Heart left ventricle (tissue), 16 donors: Measurements from ENCODE around the gene SPOCK1. TPM values are rescaled to one million over a fixed set of nuclear protein-coding genes. Genes with fewer than 3 reads are reported as not detected.

ENCODE experiments used
- ATAC-seq, 4 donors: fragments of 200-7000 bp; cut with Tn5 transposase; one replicate each; pipeline ENCODE4 v1.9.1; 2020 to 2022; ENCODE audit warnings: moderate library complexity in 4 of 4, mild to moderate bottlenecking in 3 of 4, moderate number of reproducible peaks in 1 of 4
- DNase-seq, 5 donors: peaks; one replicate each; pipeline ENCODE4 v3.0.0-alpha.2; 2020
- H3K27ac ChIP-seq, 12 donors: fragments of 200-600 bp; sonication (generic) in 4 of 12; one replicate each; pipeline versions ENCODE4 v1.5.0 to v1.8.0; 2016 to 2022; ENCODE audit warnings: mild to moderate bottlenecking in 2 of 12
- H3K27me3 ChIP-seq, 9 donors: fragments of 200-600 bp; sonication (generic) in 2 of 9; one replicate each; pipeline versions ENCODE4 v1.5.1 to v1.8.0; 2016 to 2022; ENCODE audit warnings: mild to moderate bottlenecking in 3 of 9
- H3K36me3 ChIP-seq, 9 donors: fragments of 200-600 bp; sonication (generic) in 2 of 9; one replicate each; pipeline versions ENCODE4 v1.5.0 to v1.8.0; 2018 to 2022; ENCODE audit warnings: mild to moderate bottlenecking in 2 of 9
- H3K4me1 ChIP-seq, 12 donors: fragments of 200-600 bp; sonication (generic) in 4 of 12; one replicate each; pipeline versions ENCODE4 v1.5.0 to v1.8.0; 2016 to 2022; ENCODE audit warnings: mild to moderate bottlenecking in 3 of 12
- H3K4me3 ChIP-seq, 12 donors: fragments of 200-600 bp; sonication (generic) in 4 of 12; one replicate each; pipeline versions ENCODE4 v1.5.0 to v1.8.0; 2017 to 2022; ENCODE audit warnings: mild to moderate bottlenecking in 9 of 12, moderate library complexity in 4 of 12
- H3K9me3 ChIP-seq, 12 donors: fragments of 200-600 bp; sonication (generic) in 4 of 12; one replicate each; pipeline versions ENCODE4 v1.5.0 to v1.8.0; 2016 to 2022; ENCODE audit warnings: mild to moderate bottlenecking in 1 of 12
- POLR2A ChIP-seq, 2 donors: fragments of 450-650 bp; IDR thresholded peaks; one replicate each; pipeline ENCODE4 v1.6.1; 2017; ENCODE audit warnings: antibody characterized with exemption in 2 of 2, mild to moderate bottlenecking in 2 of 2, moderate library complexity in 2 of 2
- WGBS, 4 donors: extraction: QIAGEN DNeasy Blood & Tissue Kit in 2 of 4; methylation state at CpG; one replicate each; pipeline versions ENCODE4 v1.1.5 to v1.1.7; 2013 to 2018; 5-methylcytosine and 5-hydroxymethylcytosine counted together
- intact Hi-C, 10 donors: fragments of 100-400 bp; cut with DNase I; formaldehyde crosslinking; loops; one replicate each; pipeline versions ENCODE4 v1.11.1 to v1.14.2; 2022
- polyA plus RNA-seq, 2 donors: library from polyadenylated mRNA; stranded (reverse); fragments of 200-250 nt; gene quantifications; one replicate each; pipeline ENCODE4 v1.2.3, GENCODE V29; 2013
- total RNA-seq, 9 donors: library from RNA; depleted of rRNA in 2 of 9; stranded (reverse); fragments of >200 nt in 2 of 9; fragmentation: NEBNext Ultra II Directional in 3 of 9; extraction: Animal tissue kit (Norgen Biotek cat#: 25700) in 3 of 9; gene quantifications; one replicate each; pipeline versions ENCODE4 v1.1.0 to v1.2.4, GENCODE V29; 2016 to 2023
- TF ChIP-seq, protein P1 (sequence below), 12 donors: fragments of 200-600 bp; sonication (generic) in 4 of 12; IDR thresholded peaks; one replicate each; pipeline versions ENCODE4 v1.5.0 to v1.8.0; 2018 to 2022; ENCODE audit warnings: antibody characterized with exemption in 12 of 12, mild to moderate bottlenecking in 5 of 12
- donor health status: ischemic (EF 13 %, LVEDD 7.1; RV severe dilation, severe dysfunction).
- donor health status: healthy with polysubstance abuse.
- donor health status: DM: no; HTN: yes; CAD: no.
- donor health status: DM: no; HTN: no; CAD: no.
- donor health status: ischemic (EF 25% LVEDD 6.9; RV normal size, moderate dysfunction).
- donor health status: ischemic (EF 25% LVEDD 5.7; RV mildly dilated, moderate dysfunction).
- donor health status: healthy.
- donor health status: DM: yes; HTN: yes; CAD: no.
- donor health status: ischemic (EF 35%, LVEDD 5.7; RV mildly dilated, moderate dysfunction).
- donor health status: nonischemic (EF 11% LVEDD 7.7; RV severe dilation, severe dysfunction).
- donor health status: DM: yes; HTN: yes; CAD: no.
- donor health status: PGD.
- donor health status: ischemic (EF 29% LVEDD 5.4; RV normal size, mild dysfunction).
- donor health status: nonischemic (EF 23%, LVEDD 6.1; RV moderate dilation, normal function).

The SPOCK1 gene
- total and polyA plus RNA-seq, 11 donors: 7.8 to 51.2 (median 19.9) TPM

DNA sequence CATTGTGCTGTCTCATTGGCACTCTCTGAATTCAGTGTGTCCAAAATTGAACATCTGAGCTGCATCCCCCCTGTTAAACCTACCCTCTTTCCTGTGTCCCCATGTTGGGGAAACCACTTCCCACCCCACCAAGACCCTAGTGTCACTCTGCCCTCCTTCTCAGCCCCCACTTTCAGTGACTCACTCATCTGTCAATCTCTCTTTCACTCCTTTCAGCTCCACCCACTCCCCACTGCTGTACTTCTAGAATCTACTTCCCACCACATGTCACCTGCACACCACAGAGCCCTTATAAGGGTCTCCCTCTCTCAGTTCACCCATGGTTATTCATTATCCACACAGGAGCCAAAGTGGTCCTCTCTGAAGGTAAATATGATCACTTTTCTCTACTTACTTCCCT is 5.8 kb upstream of the SPOCK1 start:
- DNase-seq: no peak
- H3K36me3 ChIP-seq: no peaks in the 10 kb centered on the region
- no peak overlapping the region for H3K27ac ChIP-seq
- peaks cover 0 to 10% (median 0%) of the 10 kb centered on the region in 9 donors for H3K27me3 ChIP-seq
- no peak overlapping the region for H3K4me3 ChIP-seq
- no peak for ATAC-seq
- H3K4me1 ChIP-seq: no peaks in the 10 kb centered on the region
- intact Hi-C loops: loop anchor here in 4 of 10 donors (5.0 to 10.0 kb wide), 4 partner anchors 100 to 710 kb away; no protein-coding TSS in a partner anchor
- H3K9me3 ChIP-seq: no peaks in the 10 kb centered on the region
- TF ChIP-seq, protein P1, sequence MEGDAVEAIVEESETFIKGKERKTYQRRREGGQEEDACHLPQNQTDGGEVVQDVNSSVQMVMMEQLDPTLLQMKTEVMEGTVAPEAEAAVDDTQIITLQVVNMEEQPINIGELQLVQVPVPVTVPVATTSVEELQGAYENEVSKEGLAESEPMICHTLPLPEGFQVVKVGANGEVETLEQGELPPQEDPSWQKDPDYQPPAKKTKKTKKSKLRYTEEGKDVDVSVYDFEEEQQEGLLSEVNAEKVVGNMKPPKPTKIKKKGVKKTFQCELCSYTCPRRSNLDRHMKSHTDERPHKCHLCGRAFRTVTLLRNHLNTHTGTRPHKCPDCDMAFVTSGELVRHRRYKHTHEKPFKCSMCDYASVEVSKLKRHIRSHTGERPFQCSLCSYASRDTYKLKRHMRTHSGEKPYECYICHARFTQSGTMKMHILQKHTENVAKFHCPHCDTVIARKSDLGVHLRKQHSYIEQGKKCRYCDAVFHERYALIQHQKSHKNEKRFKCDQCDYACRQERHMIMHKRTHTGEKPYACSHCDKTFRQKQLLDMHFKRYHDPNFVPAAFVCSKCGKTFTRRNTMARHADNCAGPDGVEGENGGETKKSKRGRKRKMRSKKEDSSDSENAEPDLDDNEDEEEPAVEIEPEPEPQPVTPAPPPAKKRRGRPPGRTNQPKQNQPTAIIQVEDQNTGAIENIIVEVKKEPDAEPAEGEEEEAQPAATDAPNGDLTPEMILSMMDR (IDR thresholded peaks at IDR 0.05): no peak
- TF ChIP-seq POLR2A (IDR thresholded peaks at IDR 0.05): no peak

DNA sequence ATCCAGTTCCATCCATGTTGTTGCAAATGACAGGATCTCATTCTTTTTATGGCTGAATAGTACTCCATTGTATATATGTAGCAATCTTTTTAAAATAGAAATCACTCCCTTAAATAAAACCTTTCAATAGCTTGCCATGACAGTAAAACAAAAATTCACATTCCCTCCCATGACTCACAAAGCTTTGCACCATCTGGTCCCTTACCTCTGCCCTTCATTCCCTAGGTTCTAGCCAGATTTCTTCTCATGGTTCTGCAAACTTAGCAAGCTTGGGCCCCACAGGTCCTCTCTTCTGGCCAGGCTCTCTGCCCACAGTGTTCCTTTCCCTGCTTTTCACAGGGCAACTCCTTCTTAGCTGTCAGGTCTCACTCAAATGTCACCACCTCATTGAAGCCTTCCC is 4.3 kb upstream of the SPOCK1 start:
- peaks cover 0 to 10% (median 4%) of the 10 kb centered on the region in 9 donors for H3K27me3 ChIP-seq
- H3K9me3 ChIP-seq: no peaks in the 10 kb centered on the region
- no peaks in the 10 kb centered on the region for H3K36me3 ChIP-seq
- no peak for TF ChIP-seq POLR2A (IDR thresholded peaks at IDR 0.05)
- TF ChIP-seq, protein P1 (IDR thresholded peaks at IDR 0.05): no peak
- no peak for DNase-seq
- ATAC-seq: no peak
- intact Hi-C loops: loop anchor here in 4 of 10 donors (2.0 to 10.0 kb wide), 5 partner anchors 101 to 709 kb away; no protein-coding TSS in a partner anchor
- H3K4me3 ChIP-seq: no peak overlapping the region
- no peak overlapping the region for H3K27ac ChIP-seq
- H3K4me1 ChIP-seq: peaks cover 0 to 7% (median 4%) of the 10 kb centered on the region in 12 donors

DNA sequence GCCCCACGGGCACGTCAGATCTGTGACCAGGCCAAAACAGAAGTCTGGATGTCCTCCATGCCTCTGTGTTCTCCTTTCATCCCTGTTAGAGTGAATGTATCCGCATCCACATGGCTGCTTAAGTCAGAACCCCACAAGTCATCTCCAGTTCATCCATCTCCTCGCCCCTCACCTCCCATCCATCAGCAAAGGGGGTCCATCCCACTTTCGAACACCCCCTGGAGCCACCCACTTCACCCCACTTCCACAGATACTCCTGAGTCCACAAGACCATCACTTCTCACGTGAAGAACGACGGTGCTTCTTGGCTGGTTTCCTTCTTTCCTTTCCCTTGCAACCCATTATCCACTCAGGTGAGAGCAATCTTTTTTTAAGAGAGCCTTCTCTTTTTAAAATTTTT is 3.5 kb upstream of the SPOCK1 start:
- Histone ChIP-seq H3K4me1 (peaks cover 0 to 15% (median 4%) of the 10 kb centered on the region in 12 donors), H3K9me3 (no peaks in the 10 kb centered on the region), H3K27ac (no peak overlapping the region), H3K27me3 (peaks cover 0 to 15% (median 6%) of the 10 kb centered on the region in 9 donors), H3K4me3 (no peak overlapping the region), H3K36me3 (no peaks in the 10 kb centered on the region)
- ATAC-seq: no peak
- DNase-seq: no peak
- WGBS, 4 donors: 79 to 88% (median 82%) methylated on average over 8 of the region's 8 CpGs
- TF ChIP-seq, protein P1 (IDR thresholded peaks at IDR 0.05): no peak
- no peak for TF ChIP-seq POLR2A (IDR thresholded peaks at IDR 0.05)
- intact Hi-C loops: loop anchor here in 4 of 10 donors (2.0 to 10.0 kb wide), 5 partner anchors 102 to 708 kb away; no protein-coding TSS in a partner anchor

DNA sequence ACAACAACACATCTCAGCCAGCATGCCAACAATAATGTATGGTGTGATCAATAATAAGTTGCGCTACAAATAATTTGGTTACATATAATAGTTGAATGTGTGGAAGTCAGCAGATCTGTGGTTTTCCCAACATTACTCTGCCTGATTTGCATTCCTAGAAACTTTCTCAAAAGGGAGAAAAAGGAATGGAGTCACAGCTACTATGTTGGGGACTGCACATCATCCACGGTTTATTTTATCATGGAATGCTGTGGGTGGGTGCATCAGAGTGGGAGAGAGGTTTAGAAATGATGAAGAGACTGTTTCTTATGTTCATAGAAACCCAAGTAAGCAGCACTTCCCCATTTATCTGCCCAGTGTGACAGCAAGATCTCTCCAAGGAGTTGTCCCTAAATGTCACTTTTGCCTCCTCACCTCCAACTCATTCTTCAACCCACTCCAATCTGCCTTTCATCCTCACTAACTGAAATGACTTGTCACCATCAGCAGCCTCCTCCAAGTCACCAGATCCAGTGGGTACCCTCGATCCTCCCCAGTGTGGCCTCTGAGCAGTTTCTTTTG is 2.8 kb upstream of the SPOCK1 start:
- no peak for TF ChIP-seq POLR2A (IDR thresholded peaks at IDR 0.05)
- TF ChIP-seq, protein P1 (IDR thresholded peaks at IDR 0.05): no peak
- no peaks in the 10 kb centered on the region for H3K36me3 ChIP-seq
- WGBS, 4 donors: 72 to 79% (median 73%) methylated on average over 3 of the region's 3 CpGs
- ATAC-seq: no peak
- intact Hi-C loops: loop anchor here in 4 of 10 donors (2.0 to 10.0 kb wide), 5 partner anchors 103 to 707 kb away; no protein-coding TSS in a partner anchor
- H3K4me3 ChIP-seq: no peak overlapping the region
- H3K4me1 ChIP-seq: peaks cover 0 to 19% (median 5%) of the 10 kb centered on the region in 12 donors
- H3K9me3 ChIP-seq: no peaks in the 10 kb centered on the region
- peaks cover 0 to 21% (median 6%) of the 10 kb centered on the region in 9 donors for H3K27me3 ChIP-seq
- no peak overlapping the region for H3K27ac ChIP-seq
- DNase-seq: no peak
